ENCODE results near the gene TNFRSF11A. TPM values are rescaled to one million over a fixed set of nuclear protein-coding genes. Genes with fewer than 3 reads are reported as not detected.
A peak's percentile ranks its signal among the peaks of the same experiment; 100 is the strongest.

Gene TNFRSF11A
- total RNA-seq, 1 donor from 2014 or later: 3.9 TPM

DNA sequence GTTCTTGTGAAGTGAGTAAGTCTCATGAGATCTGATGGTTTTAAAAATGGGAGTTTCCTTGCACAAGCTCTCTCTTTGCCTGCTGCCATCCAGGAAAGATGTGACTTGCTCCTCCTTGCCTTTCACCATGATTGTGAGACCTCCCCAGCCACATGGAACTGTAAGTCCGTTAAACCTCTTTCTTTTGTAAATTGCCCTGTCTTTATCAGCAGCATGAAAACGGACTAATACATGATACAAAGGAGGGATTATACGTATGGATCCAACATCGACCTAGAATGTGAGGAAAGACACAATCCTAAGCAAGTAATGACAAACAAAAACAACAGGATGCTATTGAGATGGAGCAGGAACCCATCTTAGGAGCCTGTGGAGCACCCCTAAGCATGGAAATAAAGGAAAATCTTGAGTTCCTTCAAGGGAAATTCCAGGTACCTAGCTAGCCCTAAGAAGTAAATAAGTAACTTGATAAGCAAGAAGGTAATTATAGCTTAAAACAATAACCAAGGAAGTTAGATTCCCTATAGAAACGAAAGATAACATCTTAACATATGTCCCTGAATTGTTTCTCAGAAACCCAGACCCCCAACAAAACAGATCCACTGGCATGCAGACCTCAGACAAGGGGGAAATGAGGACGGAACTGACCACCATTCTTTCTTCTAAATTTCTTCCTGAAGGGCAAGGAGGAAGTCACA is 1.5 kb upstream of the TNFRSF11A start:
- H3K27me3 ChIP-seq: no peaks in the 10 kb centered on the region
- TF ChIP-seq POLR2AphosphoS5 (IDR thresholded peaks at IDR 0.05; ENCODE audit: insufficient read depth in 1 of 2, low read depth in 1 of 2) (no peak), POLR2A (IDR thresholded peaks at IDR 0.05) (no peak)
- TF ChIP-seq, protein P1, sequence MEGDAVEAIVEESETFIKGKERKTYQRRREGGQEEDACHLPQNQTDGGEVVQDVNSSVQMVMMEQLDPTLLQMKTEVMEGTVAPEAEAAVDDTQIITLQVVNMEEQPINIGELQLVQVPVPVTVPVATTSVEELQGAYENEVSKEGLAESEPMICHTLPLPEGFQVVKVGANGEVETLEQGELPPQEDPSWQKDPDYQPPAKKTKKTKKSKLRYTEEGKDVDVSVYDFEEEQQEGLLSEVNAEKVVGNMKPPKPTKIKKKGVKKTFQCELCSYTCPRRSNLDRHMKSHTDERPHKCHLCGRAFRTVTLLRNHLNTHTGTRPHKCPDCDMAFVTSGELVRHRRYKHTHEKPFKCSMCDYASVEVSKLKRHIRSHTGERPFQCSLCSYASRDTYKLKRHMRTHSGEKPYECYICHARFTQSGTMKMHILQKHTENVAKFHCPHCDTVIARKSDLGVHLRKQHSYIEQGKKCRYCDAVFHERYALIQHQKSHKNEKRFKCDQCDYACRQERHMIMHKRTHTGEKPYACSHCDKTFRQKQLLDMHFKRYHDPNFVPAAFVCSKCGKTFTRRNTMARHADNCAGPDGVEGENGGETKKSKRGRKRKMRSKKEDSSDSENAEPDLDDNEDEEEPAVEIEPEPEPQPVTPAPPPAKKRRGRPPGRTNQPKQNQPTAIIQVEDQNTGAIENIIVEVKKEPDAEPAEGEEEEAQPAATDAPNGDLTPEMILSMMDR (IDR thresholded peaks at IDR 0.05): no peak
- no peaks in the 10 kb centered on the region for H3K9me3 ChIP-seq
- intact Hi-C loops (cut with DNase I): no loop called here
- no peak overlapping the region for H3K4me3 ChIP-seq
- no peak for DNase-seq (ENCODE audit: extremely low spot score in 2 of 2)
- H3K36me3 ChIP-seq: no peaks in the 10 kb centered on the region
- H3K27ac ChIP-seq: no peak overlapping the region
- H3K4me1 ChIP-seq: peaks cover 22% of the 10 kb centered on the region

DNA sequence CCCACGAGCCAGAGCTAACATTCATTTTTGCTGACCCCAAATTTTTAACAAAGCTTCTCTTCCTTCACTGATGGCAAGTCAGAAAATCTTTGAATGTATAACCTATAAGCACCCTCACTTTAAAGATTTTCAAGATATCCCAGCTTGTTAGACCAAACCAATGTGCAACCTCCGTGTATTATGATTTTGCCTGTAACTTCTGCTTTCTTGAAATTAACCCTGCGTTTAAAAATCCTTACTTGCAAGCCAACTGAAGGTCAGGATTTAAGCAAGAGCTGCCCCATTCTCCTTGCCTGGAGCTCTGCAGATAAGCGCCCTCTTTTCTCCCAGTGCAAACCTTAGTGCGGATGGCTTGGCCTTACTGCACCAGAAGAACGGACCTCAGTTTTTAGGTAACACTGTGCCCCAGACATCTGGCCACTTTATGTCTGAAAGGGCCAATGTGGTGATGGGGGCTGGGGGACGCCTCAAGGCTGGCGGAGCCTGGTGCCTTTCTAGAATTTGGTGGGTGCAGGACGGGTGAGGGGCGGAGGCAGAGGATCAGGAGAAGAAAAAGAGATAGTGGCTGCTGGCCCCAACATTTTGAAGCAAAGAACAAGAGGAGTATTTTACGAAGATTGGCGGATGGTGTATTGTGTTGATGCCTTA is 805 bp upstream of the TNFRSF11A start:
- Histone ChIP-seq H3K4me3 (peak overlapping the region in 1 of 2 donors; percentile 51), H3K9me3 (no peaks in the 10 kb centered on the region), H3K27me3 (no peaks in the 10 kb centered on the region), H3K4me1 (peaks cover 22% of the 10 kb centered on the region), H3K27ac (no peak overlapping the region), H3K36me3 (no peaks in the 10 kb centered on the region)
- intact Hi-C loops (cut with DNase I): no loop called here
- DNase-seq (ENCODE audit: extremely low spot score in 2 of 2): no peak
- TF ChIP-seq, protein P1 (IDR thresholded peaks at IDR 0.05): no peak
- TF ChIP-seq POLR2A (IDR thresholded peaks at IDR 0.05) (no peak), POLR2AphosphoS5 (IDR thresholded peaks at IDR 0.05; ENCODE audit: insufficient read depth in 1 of 2, low read depth in 1 of 2) (no peak)

DNA sequence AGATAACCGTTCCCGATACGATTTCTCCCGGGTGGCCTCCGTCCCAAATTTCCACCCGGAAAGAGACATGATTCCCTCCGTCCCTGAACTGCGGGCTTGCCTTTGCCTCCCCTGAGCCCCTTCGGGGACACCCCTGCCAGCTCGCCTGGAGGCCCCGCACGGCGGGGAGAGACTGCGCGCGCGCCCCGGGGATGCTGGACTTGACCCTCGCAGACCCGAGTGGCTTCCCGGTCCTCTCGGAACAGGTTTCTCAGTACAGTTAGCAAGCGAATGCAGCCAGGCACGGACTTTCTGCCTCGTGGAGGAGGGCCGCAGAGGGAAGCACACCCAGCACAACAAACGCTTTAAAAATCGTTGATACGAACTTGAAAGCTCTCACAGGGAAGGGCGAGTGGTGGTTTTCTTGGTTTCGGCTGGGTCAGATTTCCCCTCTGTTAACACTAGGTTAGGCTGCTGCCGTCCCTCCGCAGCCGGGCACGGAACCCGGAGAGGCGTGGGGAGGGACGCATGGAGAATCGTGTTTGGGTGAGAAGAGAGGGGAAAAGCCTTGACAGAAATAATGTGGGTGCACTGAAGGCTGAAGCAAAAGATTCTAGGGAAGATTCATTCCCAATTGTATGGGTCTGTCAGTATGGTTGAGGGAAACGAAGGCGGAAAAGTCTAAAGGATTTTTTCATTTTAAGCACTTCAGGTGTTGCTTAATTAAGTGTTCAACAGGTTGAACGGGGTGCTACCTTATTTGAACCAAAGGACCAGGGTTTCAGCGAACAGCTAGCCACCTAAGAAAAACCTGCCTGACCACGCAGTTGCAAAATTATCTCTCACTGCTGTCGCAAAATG is 916 bp downstream of the TNFRSF11A start:
- TF ChIP-seq POLR2AphosphoS5 (IDR thresholded peaks at IDR 0.05; ENCODE audit: insufficient read depth in 1 of 2, low read depth in 1 of 2) (no peak), POLR2A (IDR thresholded peaks at IDR 0.05) (no peak)
- TF ChIP-seq, protein P1 (IDR thresholded peaks at IDR 0.05): no peak
- no peaks in the 10 kb centered on the region for H3K27me3 ChIP-seq
- DNase-seq (ENCODE audit: extremely low spot score in 2 of 2): no peak
- peaks cover 25% of the 10 kb centered on the region for H3K4me1 ChIP-seq
- H3K27ac ChIP-seq: no peak overlapping the region
- no peaks in the 10 kb centered on the region for H3K9me3 ChIP-seq
- intact Hi-C loops (cut with DNase I): no loop called here
- H3K4me3 ChIP-seq: peak overlapping the region; percentile 48 to 51
- no peaks in the 10 kb centered on the region for H3K36me3 ChIP-seq

DNA sequence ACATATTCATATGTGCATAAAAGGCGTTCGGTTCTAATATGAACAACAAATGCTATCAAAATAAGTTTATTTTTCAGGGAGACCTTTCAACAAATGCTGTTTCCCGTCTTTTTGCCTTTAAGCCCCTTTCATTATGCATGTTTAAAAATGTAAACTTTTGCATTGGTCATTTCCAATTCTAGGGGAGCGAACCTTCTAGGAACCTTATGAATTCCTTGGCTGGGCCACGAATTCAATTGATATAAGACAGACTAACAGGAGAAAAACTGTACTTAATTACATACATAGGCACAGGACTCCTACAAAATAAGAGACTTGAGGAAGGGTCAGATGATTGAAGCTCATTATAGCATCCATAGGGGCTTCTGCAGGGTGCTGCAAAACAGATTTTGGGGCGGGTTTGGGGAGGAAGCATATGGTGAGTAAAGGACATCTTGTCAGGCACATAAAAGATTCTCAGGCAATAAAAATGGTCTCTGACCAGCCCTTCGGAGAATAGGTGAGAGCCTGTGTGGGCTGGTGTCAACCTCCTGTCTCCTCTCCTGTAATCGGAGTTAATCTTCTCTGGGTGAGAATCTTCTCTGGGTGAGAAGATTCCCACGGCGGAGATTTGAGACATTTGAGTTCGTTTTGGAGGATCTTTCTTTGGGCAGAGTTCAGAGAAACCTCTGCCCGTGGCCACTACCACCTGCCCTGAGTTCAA is 1.7 kb downstream of the TNFRSF11A start:
- H3K27me3 ChIP-seq: no peaks in the 10 kb centered on the region

More for the DNA sequence above, 1.7 kb downstream of the TNFRSF11A start:
- Histone ChIP-seq H3K9me3 (no peaks in the 10 kb centered on the region), H3K27ac (no peak overlapping the region), H3K4me3 (peak overlapping the region; percentile 48 to 51), H3K4me1 (peaks cover 25% of the 10 kb centered on the region), H3K36me3 (no peaks in the 10 kb centered on the region)
- TF ChIP-seq POLR2A (IDR thresholded peaks at IDR 0.05) (no peak), POLR2AphosphoS5 (IDR thresholded peaks at IDR 0.05; ENCODE audit: insufficient read depth in 1 of 2, low read depth in 1 of 2) (no peak)
- TF ChIP-seq, protein P1 (IDR thresholded peaks at IDR 0.05): no peak
- intact Hi-C loops (cut with DNase I): no loop called here
- DNase-seq (ENCODE audit: extremely low spot score in 2 of 2): no peak
